GM19463 (cell line): ENCODE results near the gene SRC.

Experiments
- ATAC-seq: cut with Tn5 transposase; IDR thresholded peaks from one replicate; pipeline ENCODE4 v1.9.1; 2021; ENCODE audit warnings: mild to moderate bottlenecking, moderate library complexity; ENCODE audit not compliant: unreplicated experiment

Gene SRC

GRCh38 chr20:37422791-37423286 is 76.9 kb downstream of the SRC start:
- no peak for ATAC-seq

- no peak for ATAC-seq
Measured at GRCh38 chr20:37423545-37423944, 77.6 kb downstream of the SRC start.

GRCh38 chr20:37424062-37424851 is 78.3 kb downstream of the SRC start:
- no peak for ATAC-seq

- no peak for ATAC-seq
Measured at GRCh38 chr20:37425103-37425625, 79.2 kb downstream of the SRC start.

GRCh38 chr20:37426106-37426505 is 80.2 kb downstream of the SRC start:
- no peak for ATAC-seq

GRCh38 chr20:37426978-37427377 is 81.0 kb downstream of the SRC start:
- no peak for ATAC-seq

- ATAC-seq, result no peak
Measured at GRCh38 chr20:37430044-37430443, 84.1 kb downstream of the SRC start.

GRCh38 chr20:37430778-37431460 is 85.0 kb downstream of the SRC start:
- ATAC-seq, result no peak

- no peak for ATAC-seq
Measured at GRCh38 chr20:37431786-37432185, 85.8 kb downstream of the SRC start.

GRCh38 chr20:37432606-37433005 is 86.7 kb downstream of the SRC start:
- no peak for ATAC-seq

- no peak for ATAC-seq
Measured at GRCh38 chr20:37435607-37436006, 89.7 kb downstream of the SRC start.

GRCh38 chr20:37436527-37437186 is 90.7 kb downstream of the SRC start:
- no peak for ATAC-seq

- no peak for ATAC-seq
Measured at GRCh38 chr20:37437676-37438075, 91.7 kb downstream of the SRC start.

- ATAC-seq, result no peak
Measured at GRCh38 chr20:37438464-37439222, 92.7 kb downstream of the SRC start.

- no peak for ATAC-seq
Measured at GRCh38 chr20:37439223-37439933, 93.4 kb downstream of the SRC start.

- no peak for ATAC-seq
Measured at GRCh38 chr20:37441023-37441422, 95.1 kb downstream of the SRC start.

GRCh38 chr20:37442547-37442946 is 96.6 kb downstream of the SRC start:
- ATAC-seq, result no peak

- ATAC-seq, result no peak
Measured at GRCh38 chr20:37442986-37443385, 97.0 kb downstream of the SRC start.

GRCh38 chr20:37443596-37443995 is 97.7 kb downstream of the SRC start:
- ATAC-seq, result no peak

- ATAC-seq, result no peak
Measured at GRCh38 chr20:37445041-37445440, 99.1 kb downstream of the SRC start.
